ENCODE results near the gene CEACAM19. TPM values are rescaled to one million over a fixed set of nuclear protein-coding genes. Genes with fewer than 3 reads are reported as not detected.

CEACAM19 gene
- total RNA-seq, 2 experiments from 2014 or later: 0.17 to 0.27 TPM

- Mint-ChIP-seq H3K4me1 (ENCODE audit: low read depth) (peaks cover 36% of the 10 kb centered on the region), H3K36me3 (ENCODE audit: low read depth) (no peaks in the 10 kb centered on the region), H3K27me3 (ENCODE audit: low read depth) (no peaks in the 10 kb centered on the region), H3K9me3 (no peaks in the 10 kb centered on the region), H3K27ac (peak overlapping the region; percentile 30), H3K4me3 (no peak overlapping the region)
- CTCF ChIA-PET: interaction anchor here (0.8 to 11.0 kb wide), 17 partner anchors 8 to 232 kb away, joined by 3 to 394 read pairs (median 12); no protein-coding TSS in a partner anchor
- peak; percentile 74 for DNase-seq
- intact Hi-C loops (cut with micrococcal nuclease): loop anchor here (1.0 kb wide), 1 partner anchor 33 kb away; no protein-coding TSS in a partner anchor
Observed at GRCh38 chr19:44722131-44723121, 51.1 kb downstream of the CEACAM19 start.

GRCh38 chr19:44723299-44723951 lies 52.1 kb downstream of the CEACAM19 start:
- CTCF ChIA-PET: interaction anchor here (0.6 to 11.0 kb wide), 31 partner anchors 9 to 231 kb away, joined by 3 to 394 read pairs (median 5); no protein-coding TSS in a partner anchor
- Mint-ChIP-seq H3K27me3 (ENCODE audit: low read depth) (no peaks in the 10 kb centered on the region), H3K9me3 (no peaks in the 10 kb centered on the region), H3K27ac (peak overlapping the region; percentile 25), H3K4me1 (ENCODE audit: low read depth) (peaks cover 45% of the 10 kb centered on the region), H3K4me3 (no peak overlapping the region), H3K36me3 (ENCODE audit: low read depth) (no peaks in the 10 kb centered on the region)
- DNase-seq: no peak
- intact Hi-C loops (cut with micrococcal nuclease): loop anchor here (1.0 kb wide), 1 partner anchor 34 kb away; no protein-coding TSS in a partner anchor

GRCh38 chr19:44723952-44724319 lies 52.7 kb downstream of the CEACAM19 start:
- intact Hi-C loops (cut with micrococcal nuclease): loop anchor here (1.0 to 2.0 kb wide), 8 partner anchors 24 to 227 kb away; partner anchors contain the start of gene BCL3
- H3K4me1 Mint-ChIP-seq (ENCODE audit: low read depth): peaks cover 45% of the 10 kb centered on the region
- H3K9me3 Mint-ChIP-seq: no peaks in the 10 kb centered on the region
- CTCF ChIA-PET: interaction anchor here (0.5 to 11.0 kb wide), 35 partner anchors 9 to 228 kb away, joined by 3 to 394 read pairs (median 5); no protein-coding TSS in a partner anchor
- peak; percentile 88 for DNase-seq
- no peaks in the 10 kb centered on the region for H3K27me3 Mint-ChIP-seq (ENCODE audit: low read depth)
- no peak overlapping the region for H3K27ac Mint-ChIP-seq
- H3K4me3 Mint-ChIP-seq: no peak overlapping the region
- no peaks in the 10 kb centered on the region for H3K36me3 Mint-ChIP-seq (ENCODE audit: low read depth)

- CTCF ChIA-PET: interaction anchor here (0.6 to 11.0 kb wide), 9 partner anchors 18 to 68 kb away, joined by 4 to 394 read pairs (median 15); no protein-coding TSS in a partner anchor
- Mint-ChIP-seq H3K9me3 (no peaks in the 10 kb centered on the region), H3K27ac (no peak overlapping the region), H3K4me3 (no peak overlapping the region), H3K27me3 (ENCODE audit: low read depth) (no peaks in the 10 kb centered on the region), H3K36me3 (ENCODE audit: low read depth) (no peaks in the 10 kb centered on the region), H3K4me1 (ENCODE audit: low read depth) (peaks cover 45% of the 10 kb centered on the region)
- DNase-seq: no peak
- intact Hi-C loops (cut with micrococcal nuclease): loop anchor here (2.0 kb wide), 1 partner anchor 226 kb away; no protein-coding TSS in a partner anchor
Observed at GRCh38 chr19:44725251-44725650, 54.0 kb downstream of the CEACAM19 start.

GRCh38 chr19:44725684-44726083 lies 54.4 kb downstream of the CEACAM19 start:
- no peak overlapping the region for H3K27ac Mint-ChIP-seq
- H3K27me3 Mint-ChIP-seq (ENCODE audit: low read depth): no peaks in the 10 kb centered on the region
- no peaks in the 10 kb centered on the region for H3K9me3 Mint-ChIP-seq
- no peak overlapping the region for H3K4me3 Mint-ChIP-seq
- H3K36me3 Mint-ChIP-seq (ENCODE audit: low read depth): no peaks in the 10 kb centered on the region
- DNase-seq: no peak
- CTCF ChIA-PET: interaction anchor here (3.9 to 11.0 kb wide), 3 partner anchors 34 to 59 kb away, joined by 21 to 394 read pairs (median 97); no protein-coding TSS in a partner anchor
- intact Hi-C loops (cut with micrococcal nuclease): loop anchor here (2.0 kb wide), 1 partner anchor 225 kb away; no protein-coding TSS in a partner anchor
- peaks cover 45% of the 10 kb centered on the region for H3K4me1 Mint-ChIP-seq (ENCODE audit: low read depth)

GRCh38 chr19:44726465-44726864 lies 55.2 kb downstream of the CEACAM19 start:
- Mint-ChIP-seq H3K27ac (no peak overlapping the region), H3K9me3 (no peaks in the 10 kb centered on the region), H3K27me3 (ENCODE audit: low read depth) (no peaks in the 10 kb centered on the region), H3K4me1 (ENCODE audit: low read depth) (peaks cover 45% of the 10 kb centered on the region), H3K4me3 (no peak overlapping the region), H3K36me3 (ENCODE audit: low read depth) (no peaks in the 10 kb centered on the region)
- intact Hi-C loops (cut with micrococcal nuclease): no loop called here
- CTCF ChIA-PET: interaction anchor here (6.5 to 11.0 kb wide), 2 partner anchors 35 to 42 kb away, joined by 97 to 394 read pairs; no protein-coding TSS in a partner anchor
- no peak for DNase-seq

- Mint-ChIP-seq H3K27me3 (ENCODE audit: low read depth) (no peaks in the 10 kb centered on the region), H3K9me3 (no peaks in the 10 kb centered on the region), H3K4me3 (peak overlapping the region; percentile 20), H3K27ac (peak overlapping the region; percentile 74), H3K4me1 (ENCODE audit: low read depth) (peaks cover 32% of the 10 kb centered on the region), H3K36me3 (ENCODE audit: low read depth) (no peaks in the 10 kb centered on the region)
- intact Hi-C loops (cut with micrococcal nuclease): no loop called here
- no peak for DNase-seq
- CTCF ChIA-PET: interaction anchor here (0.6 to 11.0 kb wide), 8 partner anchors 11 to 471 kb away, joined by 3 to 394 read pairs (median 4); no protein-coding TSS in a partner anchor
Observed at GRCh38 chr19:44728178-44728577, 56.9 kb downstream of the CEACAM19 start.

GRCh38 chr19:44729516-44730033 lies 58.3 kb downstream of the CEACAM19 start:
- intact Hi-C loops (cut with micrococcal nuclease): no loop called here
- Mint-ChIP-seq H3K27me3 (ENCODE audit: low read depth) (no peaks in the 10 kb centered on the region), H3K4me3 (no peak overlapping the region), H3K4me1 (ENCODE audit: low read depth) (peaks cover 18% of the 10 kb centered on the region), H3K9me3 (no peaks in the 10 kb centered on the region), H3K36me3 (ENCODE audit: low read depth) (no peaks in the 10 kb centered on the region), H3K27ac (no peak overlapping the region)
- CTCF ChIA-PET: interaction anchor here (1.8 to 11.0 kb wide), 2 partner anchors 39 to 41 kb away, joined by 6 to 394 read pairs; no protein-coding TSS in a partner anchor
- DNase-seq: no peak

GRCh38 chr19:44731081-44731480 lies 59.8 kb downstream of the CEACAM19 start:
- Mint-ChIP-seq H3K4me3 (no peak overlapping the region), H3K9me3 (no peaks in the 10 kb centered on the region), H3K36me3 (ENCODE audit: low read depth) (no peaks in the 10 kb centered on the region), H3K4me1 (ENCODE audit: low read depth) (peaks cover 9% of the 10 kb centered on the region), H3K27me3 (ENCODE audit: low read depth) (no peaks in the 10 kb centered on the region), H3K27ac (no peak overlapping the region)
- DNase-seq: no peak
- intact Hi-C loops (cut with micrococcal nuclease): no loop called here
- CTCF ChIA-PET: no interaction called here

GRCh38 chr19:44731622-44732021 lies 60.3 kb downstream of the CEACAM19 start:
- H3K27me3 Mint-ChIP-seq (ENCODE audit: low read depth): no peaks in the 10 kb centered on the region
- no peak for DNase-seq
- no peaks in the 10 kb centered on the region for H3K36me3 Mint-ChIP-seq (ENCODE audit: low read depth)
- H3K27ac Mint-ChIP-seq: no peak overlapping the region
- intact Hi-C loops (cut with micrococcal nuclease): no loop called here
- H3K9me3 Mint-ChIP-seq: no peaks in the 10 kb centered on the region
- H3K4me1 Mint-ChIP-seq (ENCODE audit: low read depth): peaks cover 9% of the 10 kb centered on the region
- CTCF ChIA-PET: interaction anchor here (3.2 kb wide), 1 partner anchor 8 kb away, joined by 19 read pairs; no protein-coding TSS in a partner anchor
- no peak overlapping the region for H3K4me3 Mint-ChIP-seq

- Mint-ChIP-seq H3K27me3 (ENCODE audit: low read depth) (no peaks in the 10 kb centered on the region), H3K27ac (no peak overlapping the region), H3K36me3 (ENCODE audit: low read depth) (no peaks in the 10 kb centered on the region), H3K4me3 (no peak overlapping the region), H3K9me3 (no peaks in the 10 kb centered on the region), H3K4me1 (ENCODE audit: low read depth) (peaks cover 9% of the 10 kb centered on the region)
- CTCF ChIA-PET: interaction anchor here (1.0 to 3.2 kb wide), 6 partner anchors 9 to 52 kb away, joined by 3 to 19 read pairs (median 4); no protein-coding TSS in a partner anchor
- no peak for DNase-seq
- intact Hi-C loops (cut with micrococcal nuclease): no loop called here
Observed at GRCh38 chr19:44732235-44733014, 61.1 kb downstream of the CEACAM19 start.
